Heart left ventricle (tissue), 16 donors: ENCODE measurements around the gene AMPD1. TPM values are rescaled to one million over a fixed set of nuclear protein-coding genes. Genes with fewer than 3 reads are reported as not detected.

ENCODE experiments used
- ATAC-seq, 4 donors: fragments of 200-7000 bp; cut with Tn5 transposase; one replicate each; pipeline ENCODE4 v1.9.1; 2020 to 2022; ENCODE audit warnings: moderate library complexity in 4 of 4, mild to moderate bottlenecking in 3 of 4, moderate number of reproducible peaks in 1 of 4
- DNase-seq, 5 donors: peaks; one replicate each; pipeline ENCODE4 v3.0.0-alpha.2; 2020
- H3K27ac ChIP-seq, 12 donors: fragments of 200-600 bp; sonication (generic) in 4 of 12; one replicate each; pipeline versions ENCODE4 v1.5.0 to v1.8.0; 2016 to 2022; ENCODE audit warnings: mild to moderate bottlenecking in 2 of 12
- H3K27me3 ChIP-seq, 9 donors: fragments of 200-600 bp; sonication (generic) in 2 of 9; one replicate each; pipeline versions ENCODE4 v1.5.1 to v1.8.0; 2016 to 2022; ENCODE audit warnings: mild to moderate bottlenecking in 3 of 9
- H3K36me3 ChIP-seq, 9 donors: fragments of 200-600 bp; sonication (generic) in 2 of 9; one replicate each; pipeline versions ENCODE4 v1.5.0 to v1.8.0; 2018 to 2022; ENCODE audit warnings: mild to moderate bottlenecking in 2 of 9
- H3K4me1 ChIP-seq, 12 donors: fragments of 200-600 bp; sonication (generic) in 4 of 12; one replicate each; pipeline versions ENCODE4 v1.5.0 to v1.8.0; 2016 to 2022; ENCODE audit warnings: mild to moderate bottlenecking in 3 of 12
- H3K4me3 ChIP-seq, 12 donors: fragments of 200-600 bp; sonication (generic) in 4 of 12; one replicate each; pipeline versions ENCODE4 v1.5.0 to v1.8.0; 2017 to 2022; ENCODE audit warnings: mild to moderate bottlenecking in 9 of 12, moderate library complexity in 4 of 12
- H3K9me3 ChIP-seq, 12 donors: fragments of 200-600 bp; sonication (generic) in 4 of 12; one replicate each; pipeline versions ENCODE4 v1.5.0 to v1.8.0; 2016 to 2022; ENCODE audit warnings: mild to moderate bottlenecking in 1 of 12
- POLR2A ChIP-seq, 2 donors: fragments of 450-650 bp; IDR thresholded peaks; one replicate each; pipeline ENCODE4 v1.6.1; 2017; ENCODE audit warnings: antibody characterized with exemption in 2 of 2, mild to moderate bottlenecking in 2 of 2, moderate library complexity in 2 of 2
- WGBS, 4 donors: extraction: QIAGEN DNeasy Blood & Tissue Kit in 2 of 4; methylation state at CpG; one replicate each; pipeline versions ENCODE4 v1.1.5 to v1.1.7; 2013 to 2018; 5-methylcytosine and 5-hydroxymethylcytosine counted together
- intact Hi-C, 10 donors: fragments of 100-400 bp; cut with DNase I; formaldehyde crosslinking; loops; one replicate each; pipeline versions ENCODE4 v1.11.1 to v1.14.2; 2022
- polyA plus RNA-seq, 2 donors: library from polyadenylated mRNA; stranded (reverse); fragments of 200-250 nt; gene quantifications; one replicate each; pipeline ENCODE4 v1.2.3, GENCODE V29; 2013
- total RNA-seq, 9 donors: library from RNA; depleted of rRNA in 2 of 9; stranded (reverse); fragments of >200 nt in 2 of 9; fragmentation: NEBNext Ultra II Directional in 3 of 9; extraction: Animal tissue kit (Norgen Biotek cat#: 25700) in 3 of 9; gene quantifications; one replicate each; pipeline versions ENCODE4 v1.1.0 to v1.2.4, GENCODE V29; 2016 to 2023
- TF ChIP-seq, protein P1 (sequence below), 12 donors: fragments of 200-600 bp; sonication (generic) in 4 of 12; IDR thresholded peaks; one replicate each; pipeline versions ENCODE4 v1.5.0 to v1.8.0; 2018 to 2022; ENCODE audit warnings: antibody characterized with exemption in 12 of 12, mild to moderate bottlenecking in 5 of 12
- donor health status: ischemic (EF 13 %, LVEDD 7.1; RV severe dilation, severe dysfunction).
- donor health status: healthy with polysubstance abuse.
- donor health status: DM: no; HTN: yes; CAD: no.
- donor health status: DM: no; HTN: no; CAD: no.
- donor health status: ischemic (EF 25% LVEDD 6.9; RV normal size, moderate dysfunction).
- donor health status: ischemic (EF 25% LVEDD 5.7; RV mildly dilated, moderate dysfunction).
- donor health status: healthy.
- donor health status: DM: yes; HTN: yes; CAD: no.
- donor health status: ischemic (EF 35%, LVEDD 5.7; RV mildly dilated, moderate dysfunction).
- donor health status: nonischemic (EF 11% LVEDD 7.7; RV severe dilation, severe dysfunction).
- donor health status: DM: yes; HTN: yes; CAD: no.
- donor health status: PGD.
- donor health status: ischemic (EF 29% LVEDD 5.4; RV normal size, mild dysfunction).
- donor health status: nonischemic (EF 23%, LVEDD 6.1; RV moderate dilation, normal function).

Gene AMPD1
- total and polyA plus RNA-seq, 11 donors = not detected

DNA sequence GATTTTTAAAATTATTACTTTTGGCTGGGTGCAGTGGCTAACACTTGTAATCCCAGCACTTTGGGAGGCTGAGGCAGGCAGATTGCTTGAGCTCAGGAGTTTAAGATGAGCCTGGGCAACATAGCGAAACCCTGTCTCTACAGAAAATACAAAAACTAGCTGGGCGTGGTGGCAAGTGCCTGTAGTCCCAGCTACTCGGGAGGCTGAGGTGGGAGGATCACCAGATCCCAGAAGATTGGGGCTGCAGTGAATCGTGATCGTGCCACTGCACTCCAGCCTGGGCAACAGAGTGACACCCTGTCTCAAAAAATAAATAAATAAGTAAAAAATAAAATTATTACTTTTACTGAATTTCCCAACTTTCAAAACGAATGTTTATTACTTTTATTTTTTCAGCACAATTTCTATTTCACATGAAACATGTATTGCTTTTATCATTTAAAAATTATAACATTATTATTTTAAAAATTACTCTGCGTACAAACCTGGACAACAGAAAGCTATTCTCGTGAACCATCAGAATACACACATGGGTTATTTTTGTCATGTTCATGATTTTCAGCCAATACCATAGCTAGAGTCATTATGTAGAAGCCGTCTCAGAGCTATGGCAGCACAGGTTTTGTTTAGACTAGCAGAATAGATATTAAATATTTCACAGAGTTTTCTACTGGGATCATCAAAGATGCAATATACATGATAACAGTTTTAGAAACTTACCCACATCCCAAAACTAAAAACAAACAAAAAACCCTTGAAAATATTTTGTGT lies 621 bp downstream of the AMPD1 start:
- 83 to 84% (median 83%) methylated on average over 9 of the region's 9 CpGs for WGBS, 4 donors
- Histone ChIP-seq H3K9me3 (no peaks in the 10 kb centered on the region), H3K27me3 (peaks cover 0 to 3% (median 0%) of the 10 kb centered on the region in 9 donors), H3K4me1 (no peaks in the 10 kb centered on the region), H3K27ac (no peak overlapping the region), H3K4me3 (no peak overlapping the region), H3K36me3 (no peaks in the 10 kb centered on the region)
- intact Hi-C loops = no loop called here
- no peak for TF ChIP-seq POLR2A (IDR thresholded peaks at IDR 0.05)
- TF ChIP-seq, protein P1, sequence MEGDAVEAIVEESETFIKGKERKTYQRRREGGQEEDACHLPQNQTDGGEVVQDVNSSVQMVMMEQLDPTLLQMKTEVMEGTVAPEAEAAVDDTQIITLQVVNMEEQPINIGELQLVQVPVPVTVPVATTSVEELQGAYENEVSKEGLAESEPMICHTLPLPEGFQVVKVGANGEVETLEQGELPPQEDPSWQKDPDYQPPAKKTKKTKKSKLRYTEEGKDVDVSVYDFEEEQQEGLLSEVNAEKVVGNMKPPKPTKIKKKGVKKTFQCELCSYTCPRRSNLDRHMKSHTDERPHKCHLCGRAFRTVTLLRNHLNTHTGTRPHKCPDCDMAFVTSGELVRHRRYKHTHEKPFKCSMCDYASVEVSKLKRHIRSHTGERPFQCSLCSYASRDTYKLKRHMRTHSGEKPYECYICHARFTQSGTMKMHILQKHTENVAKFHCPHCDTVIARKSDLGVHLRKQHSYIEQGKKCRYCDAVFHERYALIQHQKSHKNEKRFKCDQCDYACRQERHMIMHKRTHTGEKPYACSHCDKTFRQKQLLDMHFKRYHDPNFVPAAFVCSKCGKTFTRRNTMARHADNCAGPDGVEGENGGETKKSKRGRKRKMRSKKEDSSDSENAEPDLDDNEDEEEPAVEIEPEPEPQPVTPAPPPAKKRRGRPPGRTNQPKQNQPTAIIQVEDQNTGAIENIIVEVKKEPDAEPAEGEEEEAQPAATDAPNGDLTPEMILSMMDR (IDR thresholded peaks at IDR 0.05) = no peak
- DNase-seq = no peak
- no peak for ATAC-seq

DNA sequence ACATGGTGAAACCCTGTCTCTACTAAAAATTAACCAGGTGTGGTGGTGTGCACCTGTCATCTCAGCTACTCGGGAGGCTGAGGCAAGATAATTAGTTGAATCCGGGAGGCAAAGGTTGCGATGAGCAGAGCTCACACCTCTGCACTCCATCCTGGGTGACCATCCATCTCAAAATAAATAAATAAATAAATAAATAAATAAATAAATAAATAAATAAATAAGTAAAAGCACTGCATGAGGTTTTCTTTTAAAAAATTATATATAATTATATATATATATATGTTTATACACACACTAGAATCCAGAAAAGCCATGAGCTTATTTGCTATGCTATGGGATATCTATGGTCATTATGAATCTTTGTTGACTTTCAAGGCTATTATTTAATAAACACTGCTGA lies 2.4 kb downstream of the AMPD1 start:
- Histone ChIP-seq H3K4me3 (no peak overlapping the region), H3K9me3 (no peaks in the 10 kb centered on the region), H3K4me1 (no peaks in the 10 kb centered on the region), H3K36me3 (no peaks in the 10 kb centered on the region), H3K27me3 (peaks cover 0 to 11% (median 0%) of the 10 kb centered on the region in 9 donors), H3K27ac (no peak overlapping the region)
- intact Hi-C loops = no loop called here
- 90 to 95% (median 92%) methylated on average over 3 of the region's 3 CpGs for whole genome bisulfite sequencing, 4 donors
- ATAC-seq (no peak), DNase-seq (no peak)
- TF ChIP-seq, protein P1 (IDR thresholded peaks at IDR 0.05) = no peak
- no peak for TF ChIP-seq POLR2A (IDR thresholded peaks at IDR 0.05)

DNA sequence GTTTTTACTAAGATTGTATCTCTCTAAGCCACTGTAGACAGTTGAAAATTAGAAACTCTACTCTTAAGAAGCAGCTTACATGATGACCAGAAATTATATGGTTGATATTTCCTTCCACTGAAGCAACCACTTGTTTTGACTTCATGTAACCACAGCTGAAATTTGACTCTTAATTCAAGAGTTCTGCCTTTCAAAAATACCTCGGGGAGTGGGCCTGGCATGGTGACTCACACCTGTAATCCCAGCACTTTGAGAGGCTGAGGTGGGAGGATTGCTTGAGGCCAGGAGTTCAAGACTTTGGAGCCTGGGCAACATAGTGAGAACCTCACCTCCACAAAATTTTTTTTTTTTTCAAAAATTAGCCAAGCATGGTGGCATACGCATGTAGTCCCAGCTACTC lies 4.3 kb downstream of the AMPD1 start:
- no peaks in the 10 kb centered on the region for H3K9me3 ChIP-seq
- intact Hi-C loops = no loop called here
- WGBS, 4 donors = 85 to 88% (median 87%) methylated on average over 2 of the region's 2 CpGs
- DNase-seq (no peak), ATAC-seq (no peak)
- H3K4me3 ChIP-seq = no peak overlapping the region
- no peak overlapping the region for H3K27ac ChIP-seq
- H3K4me1 ChIP-seq = no peaks in the 10 kb centered on the region
- H3K36me3 ChIP-seq = no peaks in the 10 kb centered on the region
- TF ChIP-seq, protein P1 (IDR thresholded peaks at IDR 0.05) = no peak
- TF ChIP-seq POLR2A (IDR thresholded peaks at IDR 0.05) = no peak
- peaks cover 0 to 20% (median 0%) of the 10 kb centered on the region in 9 donors for H3K27me3 ChIP-seq

DNA sequence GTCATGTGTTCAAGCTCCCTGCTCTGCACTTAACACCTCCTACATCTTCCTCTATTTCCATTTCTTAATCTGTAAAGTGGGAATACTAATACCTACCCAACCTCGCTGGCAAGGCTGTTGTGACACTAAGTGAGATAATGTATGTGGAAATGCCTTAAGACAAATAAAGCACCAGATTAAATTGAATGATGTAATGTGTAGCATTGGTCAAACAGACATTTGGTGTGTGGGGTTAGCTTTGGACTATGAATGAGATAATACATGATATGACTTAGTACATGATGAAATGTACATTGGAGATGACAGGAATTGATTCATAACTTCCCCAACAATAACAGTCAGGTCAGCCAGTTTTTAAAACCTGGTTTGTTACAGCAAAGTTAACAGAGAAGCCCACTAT lies 5.2 kb downstream of the AMPD1 start:
- no peak overlapping the region for H3K27ac ChIP-seq

More for the DNA sequence above, 5.2 kb downstream of the AMPD1 start:
- no peaks in the 10 kb centered on the region for H3K36me3 ChIP-seq
- no peaks in the 10 kb centered on the region for H3K4me1 ChIP-seq
- H3K4me3 ChIP-seq = no peak overlapping the region
- TF ChIP-seq, protein P1 (IDR thresholded peaks at IDR 0.05) = no peak
- no peak for TF ChIP-seq POLR2A (IDR thresholded peaks at IDR 0.05)
- DNase-seq (no peak), ATAC-seq (no peak)
- no peaks in the 10 kb centered on the region for H3K9me3 ChIP-seq
- WGBS, 4 donors = 65 to 71% (median 66%) methylated on average over 1 of the region's 1 CpG
- peaks cover 0 to 20% (median 0%) of the 10 kb centered on the region in 9 donors for H3K27me3 ChIP-seq
- intact Hi-C loops = no loop called here
